Measurements from ENCODE around the gene TAF11L8.
"Not testable (repeated sequence)": the region's sequence is repeated elsewhere in the genome, so short reads cannot be mapped to it uniquely, and the experiment has no call there.

- TF ChIP-seq CTCF (IDR thresholded peaks at IDR 0.05; ENCODE audit: borderline replicate concordance, extremely low read depth, low read length, poor library complexity, severe bottlenecking); EZH2 (IDR thresholded peaks at IDR 0.05; ENCODE audit: borderline replicate concordance, low read depth, low read length, severe bottlenecking): not testable (repeated sequence)
Observed at GRCh38 chr5:17603880-17604279, 13.1 kb upstream of the TAF11L8 start, which contains the start of gene TAF11L11.

Data from DND-41 (cell line).